Suprapubic skin (tissue), 4 donors: ENCODE results near the gene RFX6. TPM values are rescaled to one million over a fixed set of nuclear protein-coding genes. Genes with fewer than 3 reads are reported as not detected.

Source experiments
- DNase-seq, 2 donors: peaks; one replicate each; pipeline ENCODE4 v3.0.0-alpha.2; 2019; ENCODE audit warnings: low spot score in 2 of 2
- H3K27ac ChIP-seq: fragments of 200-600 bp; sonication (generic); one replicate; pipeline ENCODE4 v1.5.1; 2019
- H3K27me3 ChIP-seq: fragments of 200-600 bp; sonication (generic); one replicate; pipeline ENCODE4 v1.5.1; 2019
- H3K36me3 ChIP-seq: fragments of 200-600 bp; sonication (generic); one replicate; pipeline ENCODE4 v1.5.1; 2019
- H3K4me1 ChIP-seq: fragments of 200-600 bp; sonication (generic); one replicate; pipeline ENCODE4 v1.5.1; 2019
- H3K4me3 ChIP-seq: fragments of 200-600 bp; sonication (generic); one replicate; pipeline ENCODE4 v1.5.1; 2019; ENCODE audit warnings: mild to moderate bottlenecking
- H3K9me3 ChIP-seq: fragments of 200-600 bp; sonication (generic); one replicate; pipeline ENCODE4 v1.5.1; 2019
- CTCF ChIP-seq, 2 donors: fragments of 200-600 bp in 1 of 2; fragments of 450-650 bp in 1 of 2; sonication (generic) in 1 of 2; IDR thresholded peaks; one replicate each; pipeline ENCODE4 v1.5.1; 2016 to 2019; ENCODE audit warnings: antibody characterized with exemption in 2 of 2, mild to moderate bottlenecking in 1 of 2, moderate library complexity in 1 of 2
- EP300 ChIP-seq: sonication (generic); formaldehyde crosslinking; IDR thresholded peaks from one replicate; pipeline ENCODE4 v1.6.1; 2017; ENCODE audit warnings: antibody characterized with exemption
- POLR2A ChIP-seq, 2 donors: fragments of 450-650 bp; IDR thresholded peaks; one replicate each; pipeline ENCODE4 v1.6.1; 2017; ENCODE audit warnings: antibody characterized with exemption in 2 of 2, mild to moderate bottlenecking in 2 of 2, moderate library complexity in 2 of 2
- POLR2AphosphoS5 ChIP-seq, 3 donors: sonication (generic); formaldehyde crosslinking; IDR thresholded peaks; one replicate each; pipeline ENCODE4 v1.6.1; 2017; ENCODE audit warnings: antibody characterized with exemption in 3 of 3
- WGBS: methylation state at CpG from one replicate; pipeline ENCODE4 v1.1.5; 2018; 5-methylcytosine and 5-hydroxymethylcytosine counted together
- total RNA-seq, 4 donors: library from RNA; depleted of rRNA; stranded (reverse); fragments of >200 nt; gene quantifications; one replicate each; pipeline ENCODE4 v1.1.0, GENCODE V29; 2016

The RFX6 gene
- total RNA-seq, 4 donors from 2014 or later: not detected

DNA sequence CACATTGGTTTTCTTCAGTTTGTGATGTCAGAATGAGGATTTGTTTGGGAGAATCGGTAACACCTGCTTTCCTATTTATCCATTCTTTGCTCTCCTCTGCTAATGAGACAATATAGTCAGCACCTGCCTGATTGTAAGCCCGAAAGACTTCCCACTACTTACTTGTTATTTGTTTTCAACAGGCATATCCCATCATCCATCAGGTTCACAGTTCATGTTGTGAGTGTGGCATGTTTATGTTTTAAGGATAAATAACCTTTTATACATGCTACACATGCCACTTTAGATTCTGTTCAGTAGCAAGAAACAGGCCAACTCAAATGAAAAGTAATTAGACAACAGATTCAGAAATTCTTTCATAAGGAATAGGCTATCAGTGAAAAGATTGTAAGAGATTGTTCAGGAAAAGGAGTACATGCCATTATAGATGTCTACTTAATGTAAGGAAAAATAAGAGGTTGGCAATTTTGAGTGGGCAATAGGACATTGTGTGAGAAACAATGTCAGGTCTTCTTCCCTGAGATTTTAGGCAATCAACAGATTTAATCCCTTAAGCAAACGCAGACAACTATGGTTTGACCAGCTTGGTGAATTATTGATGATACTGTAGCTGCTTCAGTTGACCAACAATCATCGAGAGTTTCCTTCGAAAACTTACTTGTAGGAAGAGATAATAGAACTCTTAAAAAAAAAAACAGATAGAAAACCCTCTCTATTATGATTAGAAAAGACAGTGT lies 40.3 kb upstream of the RFX6 start:
- Histone ChIP-seq H3K4me3 (no peak overlapping the region), H3K9me3 (no peaks in the 10 kb centered on the region), H3K4me1 (no peaks in the 10 kb centered on the region), H3K27ac (no peak overlapping the region), H3K36me3 (no peaks in the 10 kb centered on the region), H3K27me3 (no peaks in the 10 kb centered on the region)
- no peak for TF ChIP-seq CTCF (IDR thresholded peaks at IDR 0.05)
- no peak for TF ChIP-seq POLR2AphosphoS5 (IDR thresholded peaks at IDR 0.05)
- no peak for TF ChIP-seq EP300
- TF ChIP-seq POLR2A (IDR thresholded peaks at IDR 0.05): no peak
- no peak for DNase-seq
- WGBS: 82% methylated on average over 5 of the region's 5 CpGs

DNA sequence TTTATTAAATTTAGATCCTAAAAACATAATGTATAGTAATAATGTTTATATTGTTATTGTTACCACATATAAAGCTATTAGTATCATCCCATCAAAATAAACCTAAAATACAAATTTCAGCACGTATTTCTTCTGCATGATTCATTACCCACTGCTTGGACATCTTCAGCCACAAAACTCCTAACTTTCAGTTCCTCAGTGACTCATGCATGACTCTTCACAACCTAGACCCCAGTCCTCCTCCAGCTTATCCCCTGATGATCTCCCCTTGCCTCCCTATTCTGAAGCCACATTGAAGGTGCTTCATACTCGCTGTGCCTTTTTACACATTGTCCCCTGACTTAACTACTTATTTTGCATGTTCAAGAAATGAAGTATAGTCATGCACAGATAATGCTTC lies 37.0 kb upstream of the RFX6 start:
- no peaks in the 10 kb centered on the region for H3K4me1 ChIP-seq
- H3K36me3 ChIP-seq: no peaks in the 10 kb centered on the region
- H3K27ac ChIP-seq: no peak overlapping the region
- no peak for TF ChIP-seq EP300
- no peak for TF ChIP-seq POLR2AphosphoS5 (IDR thresholded peaks at IDR 0.05)
- TF ChIP-seq CTCF (IDR thresholded peaks at IDR 0.05): no peak
- TF ChIP-seq POLR2A (IDR thresholded peaks at IDR 0.05): no peak
- no peak overlapping the region for H3K4me3 ChIP-seq
- 62% methylated on average over 2 of the region's 2 CpGs for WGBS
- no peaks in the 10 kb centered on the region for H3K27me3 ChIP-seq
- no peak for DNase-seq
- H3K9me3 ChIP-seq: no peaks in the 10 kb centered on the region

DNA sequence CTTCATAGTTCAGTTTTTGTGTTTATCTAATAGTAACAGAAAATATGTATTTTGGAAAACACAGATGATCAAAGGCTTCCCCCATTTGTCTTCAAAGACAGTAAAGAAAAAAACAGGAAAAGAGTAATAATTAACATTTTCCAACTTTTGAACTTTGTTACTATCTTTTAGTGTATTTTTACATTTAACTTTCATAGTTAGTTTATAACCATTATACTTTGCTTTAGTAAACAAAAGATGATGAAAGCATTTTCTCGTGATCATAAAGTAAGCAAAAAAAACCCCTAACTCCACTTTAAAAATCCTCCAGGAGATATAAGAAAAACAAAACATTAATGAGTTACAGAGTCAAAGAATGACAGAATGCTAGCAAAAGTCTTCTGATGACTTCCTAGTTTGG lies 34.6 kb upstream of the RFX6 start:
- Histone ChIP-seq H3K27me3 (no peaks in the 10 kb centered on the region), H3K4me1 (no peaks in the 10 kb centered on the region), H3K9me3 (no peaks in the 10 kb centered on the region), H3K4me3 (no peak overlapping the region), H3K27ac (no peak overlapping the region), H3K36me3 (no peaks in the 10 kb centered on the region)
- WGBS: 66% methylated on average over 1 of the region's 1 CpG
- TF ChIP-seq EP300: no peak
- TF ChIP-seq POLR2AphosphoS5 (IDR thresholded peaks at IDR 0.05): no peak
- no peak for TF ChIP-seq POLR2A (IDR thresholded peaks at IDR 0.05)
- no peak for TF ChIP-seq CTCF (IDR thresholded peaks at IDR 0.05)
- DNase-seq: no peak

GRCh38 chr6:116847227-116847626 lies 29.8 kb upstream of the RFX6 start:
- Histone ChIP-seq H3K27me3 (no peaks in the 10 kb centered on the region), H3K27ac (no peak overlapping the region), H3K36me3 (no peaks in the 10 kb centered on the region), H3K9me3 (no peaks in the 10 kb centered on the region), H3K4me1 (no peaks in the 10 kb centered on the region), H3K4me3 (no peak overlapping the region)
- no peak for TF ChIP-seq POLR2AphosphoS5 (IDR thresholded peaks at IDR 0.05)
- TF ChIP-seq POLR2A (IDR thresholded peaks at IDR 0.05): no peak
- no peak for TF ChIP-seq EP300
- TF ChIP-seq CTCF (IDR thresholded peaks at IDR 0.05): no peak
- DNase-seq: no peak
- WGBS: 7% methylated on average over 1 of the region's 1 CpG

GRCh38 chr6:116858060-116858459 lies 19.0 kb upstream of the RFX6 start:
- H3K4me3 ChIP-seq: no peak overlapping the region
- TF ChIP-seq POLR2A (IDR thresholded peaks at IDR 0.05) (no peak), EP300 (no peak), CTCF (IDR thresholded peaks at IDR 0.05) (no peak), POLR2AphosphoS5 (IDR thresholded peaks at IDR 0.05) (no peak)
- no peaks in the 10 kb centered on the region for H3K27me3 ChIP-seq
- H3K36me3 ChIP-seq: no peaks in the 10 kb centered on the region
- H3K4me1 ChIP-seq: no peaks in the 10 kb centered on the region
- no peak for DNase-seq
- H3K27ac ChIP-seq: no peak overlapping the region
- peaks cover 8% of the 10 kb centered on the region for H3K9me3 ChIP-seq
